Type B pancreatic cell (in vitro differentiated cells): ENCODE results near the gene CASKIN1. TPM values are rescaled to one million over a fixed set of nuclear protein-coding genes. Genes with fewer than 3 reads are reported as not detected.

Source experiments
- DNase-seq: peaks from one replicate; pipeline ENCODE4 v3.0.0; 2021; ENCODE audit warnings: mixed read lengths; ENCODE audit not compliant: unreplicated experiment; ENCODE audit errors: extremely low spot score
- H3K27ac Mint-ChIP-seq: 2 replicates; pipeline ENCODE4 v1.8.0; 2021; ENCODE audit warnings: mild to moderate bottlenecking, mixed read lengths
- H3K27me3 Mint-ChIP-seq: 2 replicates; pipeline ENCODE4 v1.8.0; 2021; ENCODE audit warnings: mixed read lengths
- H3K36me3 Mint-ChIP-seq: 2 replicates; pipeline ENCODE4 v1.8.0; 2021; ENCODE audit warnings: mixed read lengths
- H3K4me1 Mint-ChIP-seq: one replicate; pipeline ENCODE4 v1.8.0; 2021; ENCODE audit warnings: mixed read lengths; ENCODE audit not compliant: unreplicated experiment
- H3K4me3 Mint-ChIP-seq: 2 replicates; pipeline ENCODE4 v1.8.0; 2021; ENCODE audit warnings: mild to moderate bottlenecking, mixed read lengths
- H3K9me3 Mint-ChIP-seq: 2 replicates; pipeline ENCODE4 v1.8.0; 2021; ENCODE audit warnings: mixed read lengths
- total RNA-seq: library from RNA; stranded (reverse); gene quantifications from 2 replicates; pipeline ENCODE4 v1.2.1, GENCODE V29; 2021; ENCODE audit warnings: low replicate concordance
- TF ChIP-seq, protein P1 (sequence below): fragments of 200-600 bp; sonication (generic); conservative IDR thresholded peaks from 2 replicates; pipeline ENCODE4 v1.5.0; 2021; ENCODE audit warnings: antibody characterized with exemption, mild to moderate bottlenecking

The CASKIN1 gene
- total RNA-seq, 1 donor from 2014 or later, result 6.3 TPM

DNA sequence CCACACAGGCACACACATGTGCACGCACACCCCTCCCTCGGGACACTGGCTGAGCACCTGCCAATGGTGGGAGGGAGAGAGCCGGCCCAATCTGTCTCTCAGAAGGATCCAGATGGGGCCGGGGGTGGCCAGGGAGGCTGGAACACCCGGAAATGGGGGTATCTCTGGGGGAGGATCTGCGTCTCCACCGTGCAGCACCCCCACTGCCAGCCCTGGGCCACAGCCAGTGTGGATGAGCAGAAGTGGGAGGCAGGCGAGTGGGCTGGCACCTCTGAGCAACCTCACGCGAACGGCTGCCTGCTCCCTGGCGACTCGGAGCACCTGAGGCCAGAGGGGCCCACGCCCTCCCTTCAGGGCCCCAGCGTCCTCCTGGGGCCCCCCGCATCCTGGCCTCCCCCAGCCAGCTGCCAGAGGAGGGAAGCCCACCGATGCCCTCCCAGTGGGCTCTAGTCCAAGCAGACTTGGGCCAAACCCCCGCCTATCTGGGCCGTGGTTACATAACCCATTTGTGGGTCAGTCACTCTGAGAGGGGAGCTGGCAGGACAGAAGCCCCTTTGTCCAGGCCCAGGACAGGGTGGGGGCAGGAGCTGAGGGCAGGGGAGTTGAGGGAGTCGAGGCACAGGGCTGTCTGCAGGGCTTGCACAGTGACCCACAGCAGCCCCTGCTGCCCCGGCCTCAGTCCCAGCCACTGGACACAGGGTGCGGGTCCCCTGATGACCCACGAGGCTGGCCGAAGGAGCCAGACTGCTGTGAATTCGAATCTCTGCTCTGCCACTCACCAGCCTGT is 5.6 kb downstream of the CASKIN1 start:
- Mint-ChIP-seq H3K9me3 (no peaks in the 10 kb centered on the region), H3K4me3 (no peak overlapping the region), H3K36me3 (no peaks in the 10 kb centered on the region), H3K4me1 (no peaks in the 10 kb centered on the region), H3K27ac (no peak overlapping the region), H3K27me3 (peaks cover 5% of the 10 kb centered on the region)
- TF ChIP-seq, protein P1, sequence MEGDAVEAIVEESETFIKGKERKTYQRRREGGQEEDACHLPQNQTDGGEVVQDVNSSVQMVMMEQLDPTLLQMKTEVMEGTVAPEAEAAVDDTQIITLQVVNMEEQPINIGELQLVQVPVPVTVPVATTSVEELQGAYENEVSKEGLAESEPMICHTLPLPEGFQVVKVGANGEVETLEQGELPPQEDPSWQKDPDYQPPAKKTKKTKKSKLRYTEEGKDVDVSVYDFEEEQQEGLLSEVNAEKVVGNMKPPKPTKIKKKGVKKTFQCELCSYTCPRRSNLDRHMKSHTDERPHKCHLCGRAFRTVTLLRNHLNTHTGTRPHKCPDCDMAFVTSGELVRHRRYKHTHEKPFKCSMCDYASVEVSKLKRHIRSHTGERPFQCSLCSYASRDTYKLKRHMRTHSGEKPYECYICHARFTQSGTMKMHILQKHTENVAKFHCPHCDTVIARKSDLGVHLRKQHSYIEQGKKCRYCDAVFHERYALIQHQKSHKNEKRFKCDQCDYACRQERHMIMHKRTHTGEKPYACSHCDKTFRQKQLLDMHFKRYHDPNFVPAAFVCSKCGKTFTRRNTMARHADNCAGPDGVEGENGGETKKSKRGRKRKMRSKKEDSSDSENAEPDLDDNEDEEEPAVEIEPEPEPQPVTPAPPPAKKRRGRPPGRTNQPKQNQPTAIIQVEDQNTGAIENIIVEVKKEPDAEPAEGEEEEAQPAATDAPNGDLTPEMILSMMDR, result no peak
- DNase-seq, result no peak

DNA sequence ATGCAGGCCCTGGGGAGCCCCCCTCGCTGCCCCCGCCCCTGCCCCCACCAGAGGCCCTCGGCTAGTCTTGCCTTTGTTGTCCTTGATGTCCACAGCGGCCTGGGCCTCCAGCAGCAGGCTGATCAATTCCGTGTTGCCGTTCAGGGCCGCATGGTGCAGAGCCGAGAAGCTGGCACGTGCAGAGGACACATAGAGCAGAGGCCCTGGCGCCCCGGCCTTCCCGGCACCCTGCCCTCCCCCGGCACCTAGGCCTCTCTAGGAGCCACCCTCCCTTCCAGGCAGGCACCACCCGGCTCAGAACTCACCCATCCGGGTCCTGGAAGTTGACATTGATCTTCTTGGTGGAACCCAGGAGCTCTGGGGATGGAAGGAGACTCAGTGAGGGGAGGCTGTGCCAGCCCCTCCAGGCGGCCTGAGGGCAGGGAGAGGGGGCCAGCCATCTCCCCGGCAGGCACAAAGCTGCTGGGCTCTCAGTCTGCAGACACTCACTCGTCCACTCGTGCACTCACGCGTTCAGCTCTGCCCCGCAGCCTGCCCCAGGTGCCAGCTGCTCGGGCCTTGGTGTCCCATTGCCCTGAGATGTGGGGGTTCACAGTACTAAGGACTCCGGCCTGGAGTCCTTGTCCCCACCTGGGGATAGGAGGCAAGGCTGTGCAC is 6.3 kb downstream of the CASKIN1 start:
- Mint-ChIP-seq H3K36me3 (no peaks in the 10 kb centered on the region), H3K9me3 (no peaks in the 10 kb centered on the region), H3K27ac (no peak overlapping the region), H3K4me3 (no peak overlapping the region), H3K4me1 (no peaks in the 10 kb centered on the region), H3K27me3 (peaks cover 5% of the 10 kb centered on the region)
- DNase-seq, result no peak
- TF ChIP-seq, protein P1, result no peak

DNA sequence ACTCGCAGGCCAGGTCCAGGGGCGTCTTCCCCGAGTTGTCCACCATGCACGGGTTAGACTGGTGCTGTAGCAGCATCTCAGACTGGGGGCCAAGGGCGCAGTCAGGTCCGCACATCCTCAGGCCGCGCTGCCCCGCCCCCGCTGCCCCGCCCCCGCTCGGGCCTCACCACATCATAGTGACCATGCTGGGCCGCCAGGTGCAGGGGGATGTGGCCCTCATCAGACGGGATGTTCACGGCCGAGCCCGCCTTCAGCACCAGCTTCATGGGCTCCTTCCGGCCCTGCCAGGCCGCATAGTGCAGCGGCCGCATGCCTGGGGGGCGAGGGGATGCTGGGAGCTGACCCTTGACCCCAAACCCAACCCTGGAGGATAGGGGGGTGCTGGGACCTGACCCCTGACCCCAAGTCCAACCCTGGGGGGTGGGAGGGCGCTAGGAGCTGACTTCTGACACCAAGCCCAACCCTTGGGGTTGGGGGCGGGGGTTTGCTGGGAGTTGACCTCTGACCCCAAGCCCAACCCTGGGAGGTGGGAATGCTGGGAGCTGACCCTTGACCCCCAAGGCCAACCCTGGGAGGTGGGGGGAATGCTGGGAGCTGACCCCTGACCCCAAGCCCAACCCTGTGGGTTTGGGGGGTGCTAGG is 7.0 kb downstream of the CASKIN1 start:
- TF ChIP-seq, protein P1, result no peak
- Mint-ChIP-seq H3K9me3 (no peaks in the 10 kb centered on the region), H3K27me3 (no peaks in the 10 kb centered on the region), H3K27ac (no peak overlapping the region), H3K4me3 (no peak overlapping the region), H3K4me1 (no peaks in the 10 kb centered on the region), H3K36me3 (no peaks in the 10 kb centered on the region)
- no peak for DNase-seq

DNA sequence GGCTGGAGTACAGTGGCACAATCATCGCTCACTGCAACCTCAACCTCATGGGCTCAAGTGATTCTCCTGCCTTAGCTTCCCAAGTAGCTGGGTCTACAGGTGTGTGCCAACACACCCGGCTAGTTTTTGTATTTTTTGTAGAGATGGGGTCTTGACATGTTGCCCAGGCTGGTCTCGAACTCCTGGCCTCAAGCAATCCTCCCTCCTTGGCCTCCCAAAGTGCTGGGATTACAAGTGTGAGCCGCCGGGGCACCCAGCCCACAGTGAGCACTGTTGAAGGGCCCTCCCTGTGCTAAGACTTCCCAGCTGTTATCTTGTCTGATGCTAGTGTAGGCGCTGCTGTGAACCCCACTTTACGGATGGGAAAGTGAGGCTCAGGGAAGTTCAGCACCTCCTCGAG is 8.0 kb downstream of the CASKIN1 start:
- no peaks in the 10 kb centered on the region for H3K4me1 Mint-ChIP-seq
- H3K4me3 Mint-ChIP-seq, result no peak overlapping the region
- TF ChIP-seq, protein P1, result no peak

DNA sequence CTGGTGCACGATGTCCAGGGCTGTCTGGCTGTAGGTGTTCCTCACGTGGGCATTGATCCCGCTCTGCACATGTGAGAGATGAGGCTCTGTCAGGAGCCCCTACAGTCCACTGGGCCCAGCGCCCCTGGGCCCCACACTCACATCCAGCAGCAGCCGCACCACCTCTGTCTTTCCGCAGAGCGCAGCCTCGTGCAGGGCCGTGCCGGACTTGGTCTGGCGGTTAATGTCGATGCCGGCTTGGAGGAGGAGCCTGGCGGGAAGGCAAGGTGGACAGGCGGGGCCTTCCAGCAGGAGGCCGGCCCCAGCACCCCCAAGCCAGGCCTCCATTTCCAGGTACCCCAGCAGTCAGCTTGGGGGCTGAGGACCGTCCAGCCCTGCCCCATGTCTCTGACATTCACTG is 9.2 kb downstream of the CASKIN1 start:
- H3K27me3 Mint-ChIP-seq, result no peaks in the 10 kb centered on the region
- H3K4me3 Mint-ChIP-seq, result no peak overlapping the region
- no peaks in the 10 kb centered on the region for H3K36me3 Mint-ChIP-seq
- H3K4me1 Mint-ChIP-seq, result no peaks in the 10 kb centered on the region
- H3K9me3 Mint-ChIP-seq, result no peaks in the 10 kb centered on the region
- no peak for DNase-seq
- no peak overlapping the region for H3K27ac Mint-ChIP-seq
- TF ChIP-seq, protein P1, result no peak

More for the DNA sequence above, 8.0 kb downstream of the CASKIN1 start:
- H3K9me3 Mint-ChIP-seq, result no peaks in the 10 kb centered on the region
- no peaks in the 10 kb centered on the region for H3K27me3 Mint-ChIP-seq
- no peaks in the 10 kb centered on the region for H3K36me3 Mint-ChIP-seq
- no peak for DNase-seq
- no peak overlapping the region for H3K27ac Mint-ChIP-seq
